Hepatocyte (in vitro differentiated cells): Measurements from ENCODE around the gene PIGU. TPM values are rescaled to one million over a fixed set of nuclear protein-coding genes. Genes with fewer than 3 reads are reported as not detected.

ENCODE experiments used
- DNase-seq: peaks from one replicate; pipeline ENCODE4 v3.0.0-alpha.2; 2016; ENCODE audit warnings: low spot score
- H2AFZ ChIP-seq: fragments of 200-600 bp; sonication (generic); 2 replicates; pipeline ENCODE4 v1.6.0; 2016; ENCODE audit warnings: antibody characterized with exemption, mild to moderate bottlenecking
- H3K27ac ChIP-seq: fragments of 200-600 bp; sonication (generic); 2 replicates; pipeline ENCODE4 v1.5.1; 2016; ENCODE audit warnings: mild to moderate bottlenecking
- H3K27me3 ChIP-seq: fragments of 200-600 bp; sonication (generic); 2 replicates; pipeline ENCODE4 v1.6.1; 2016
- H3K36me3 ChIP-seq: fragments of 200-600 bp; sonication (generic); replicated peaks from 2 replicates; pipeline ENCODE4 v1.5.1; 2016; ENCODE audit warnings: low read depth; ENCODE audit not compliant: insufficient read depth
- H3K4me1 ChIP-seq: fragments of 200-600 bp; sonication (generic); 2 replicates; pipeline ENCODE4 v1.5.1; 2016; ENCODE audit warnings: mild to moderate bottlenecking, moderate library complexity; ENCODE audit not compliant: insufficient read depth
- H3K4me2 ChIP-seq: fragments of 200-600 bp; sonication (generic); 2 replicates; pipeline ENCODE4 v1.6.0; 2016
- H3K4me3 ChIP-seq: fragments of 200-600 bp; sonication (generic); 2 replicates; pipeline ENCODE4 v1.5.1; 2016; ENCODE audit warnings: mild to moderate bottlenecking
- H3K79me2 ChIP-seq: fragments of 200-600 bp; sonication (generic); 2 replicates; pipeline ENCODE4 v1.6.0; 2017; ENCODE audit warnings: mild to moderate bottlenecking
- H3K9me2 ChIP-seq: fragments of 200-600 bp; sonication (generic); replicated peaks from 2 replicates; pipeline ENCODE4 v1.6.0; 2017; ENCODE audit warnings: mild to moderate bottlenecking; ENCODE audit not compliant: insufficient read depth
- H3K9me3 ChIP-seq: fragments of 200-600 bp; sonication (generic); 2 replicates; pipeline ENCODE4 v1.5.1; 2016; ENCODE audit warnings: low read depth, mild to moderate bottlenecking
- H4K20me1 ChIP-seq: fragments of 200-600 bp; sonication (generic); 2 replicates; pipeline ENCODE4 v1.6.0; 2016; ENCODE audit warnings: mild to moderate bottlenecking; ENCODE audit not compliant: insufficient read depth, poor library complexity, severe bottlenecking
- CTCF ChIP-seq: fragments of 200-600 bp; sonication (generic); IDR thresholded peaks from 2 replicates; pipeline ENCODE4 v1.5.1; 2016; ENCODE audit warnings: antibody characterized with exemption, mild to moderate bottlenecking; ENCODE audit not compliant: poor library complexity
- EZH2 ChIP-seq: fragments of 200-600 bp; sonication (generic); IDR thresholded peaks from 2 replicates; pipeline ENCODE4 v1.6.1; 2016; ENCODE audit warnings: antibody characterized with exemption, mild to moderate bottlenecking, borderline replicate concordance
- EZH2phosphoT487 ChIP-seq: fragments of 200-600 bp; sonication (generic); IDR thresholded peaks from one replicate; pipeline ENCODE4 v1.6.1; 2018; ENCODE audit warnings: antibody characterized with exemption, mild to moderate bottlenecking, low read depth, moderate library complexity; ENCODE audit not compliant: unreplicated experiment, severe bottlenecking
- WGBS: methylation state at CpG from one replicate; pipeline ENCODE4 v1.1.6; 2016; ENCODE audit warnings: low lambda C conversion rate; ENCODE audit errors: missing lambda C conversion rate; 5-methylcytosine and 5-hydroxymethylcytosine counted together
- polyA plus RNA-seq: library from polyadenylated mRNA; unstranded; fragments of >200 nt; fragmentation: Nextera tagmentation; extraction: Ambion mirVana; gene quantifications from 2 replicates; pipeline ENCODE4 v1.2.1, GENCODE V29; 2016
- total RNA-seq: library from RNA; depleted of rRNA; stranded (reverse); fragments of >200 nt; gene quantifications from 2 replicates; pipeline ENCODE4 v1.2.3, GENCODE V29; 2014

The PIGU gene
- total and polyA plus RNA-seq, 2 experiments from 2014 or later, result 19.3 to 31.5 TPM

- Histone ChIP-seq H3K9me3 (no peaks in the 10 kb centered on the region), H3K4me3 (no peak overlapping the region), H2AFZ (no peak overlapping the region), H3K36me3 (no peaks in the 10 kb centered on the region), H3K4me1 (peaks cover 18% of the 10 kb centered on the region), H4K20me1 (no peaks in the 10 kb centered on the region), H3K27me3 (no peaks in the 10 kb centered on the region), H3K79me2 (peaks cover 20% of the 10 kb centered on the region), H3K4me2 (no peak overlapping the region), H3K9me2 (no peaks in the 10 kb centered on the region), H3K27ac (peak overlapping the region; percentile 68)
- no peak for DNase-seq
- TF ChIP-seq EZH2 (no peak), CTCF (no peak)
Observed at GRCh38 chr20:34512955-34513419, 163.9 kb downstream of the PIGU start.

GRCh38 chr20:34512266-34512954 lies 164.5 kb downstream of the PIGU start:
- H3K4me2 ChIP-seq, result no peak overlapping the region
- 92% methylated on average over 4 of the region's 4 CpGs for WGBS

GRCh38 chr20:34511891-34512265 lies 165.0 kb downstream of the PIGU start:
- no peaks in the 10 kb centered on the region for H3K27me3 ChIP-seq
- H4K20me1 ChIP-seq, result no peaks in the 10 kb centered on the region
- peak overlapping the region; percentile 68 for H3K27ac ChIP-seq
- peaks cover 9% of the 10 kb centered on the region for H3K4me1 ChIP-seq
- no peaks in the 10 kb centered on the region for H3K36me3 ChIP-seq
- no peak overlapping the region for H2AFZ ChIP-seq
- TF ChIP-seq CTCF (no peak), EZH2 (no peak)
- H3K79me2 ChIP-seq, result peaks cover 9% of the 10 kb centered on the region
- H3K9me2 ChIP-seq, result no peaks in the 10 kb centered on the region
- DNase-seq, result no peak
- H3K4me3 ChIP-seq, result no peak overlapping the region
- WGBS, result 67% methylated on average over 3 of the region's 3 CpGs
- H3K9me3 ChIP-seq, result no peaks in the 10 kb centered on the region
- H3K4me2 ChIP-seq, result no peak overlapping the region

More at GRCh38 chr20:34512266-34512954, 164.5 kb downstream of the PIGU start:
- Histone ChIP-seq H3K36me3 (no peaks in the 10 kb centered on the region), H3K27ac (peak overlapping the region; percentile 68), H3K4me1 (peaks cover 12% of the 10 kb centered on the region), H4K20me1 (no peaks in the 10 kb centered on the region), H3K4me3 (no peak overlapping the region), H2AFZ (no peak overlapping the region), H3K9me3 (no peaks in the 10 kb centered on the region), H3K79me2 (peaks cover 14% of the 10 kb centered on the region), H3K9me2 (no peaks in the 10 kb centered on the region), H3K27me3 (no peaks in the 10 kb centered on the region)
- DNase-seq, result no peak
- TF ChIP-seq EZH2phosphoT487 (no peak), EZH2 (no peak), CTCF (no peak)
